Astrocyte of the cerebellum (primary cell): ENCODE data around the gene CLSTN2.

Experiments
- DNase-seq: peaks from one replicate; pipeline ENCODE4 v3.0.0-alpha.2; 2011; ENCODE audit warnings: low read depth
- H3K4me3 ChIP-seq: 2 replicates; pipeline ENCODE4 v1.5.1; 2011; ENCODE audit warnings: mild to moderate bottlenecking, low read depth, low read length, moderate library complexity
- CTCF ChIP-seq: IDR thresholded peaks from 2 replicates; pipeline ENCODE4 v1.5.1; 2012; ENCODE audit warnings: low read length, low read depth, moderate library complexity, mild to moderate bottlenecking; ENCODE audit errors: missing control alignments
- in situ Hi-C: cut with HindIII; loops from 2 replicates; pipeline ENCODE4 v1.10.0; 2017; ENCODE audit warnings: low sequenced_read_pairs

CLSTN2 gene

GRCh38 chr3:140249188-140249587 lies 314.2 kb downstream of the CLSTN2 start:
- TF ChIP-seq CTCF, result no peak
- no peak for DNase-seq
- in situ Hi-C loops, result no loop called here
- no peak overlapping the region for H3K4me3 ChIP-seq

GRCh38 chr3:140250010-140250855 lies 315.2 kb downstream of the CLSTN2 start:
- in situ Hi-C loops, result no loop called here
- no peak overlapping the region for H3K4me3 ChIP-seq
- no peak for TF ChIP-seq CTCF
- no peak for DNase-seq

- no peak for DNase-seq
- TF ChIP-seq CTCF, result no peak
- H3K4me3 ChIP-seq, result no peak overlapping the region
- in situ Hi-C loops, result no loop called here
Measured at GRCh38 chr3:140250945-140251344, 316.0 kb downstream of the CLSTN2 start.

- in situ Hi-C loops, result no loop called here
- DNase-seq, result no peak
- TF ChIP-seq CTCF, result no peak
- no peak overlapping the region for H3K4me3 ChIP-seq
Measured at GRCh38 chr3:140251678-140252077, 316.7 kb downstream of the CLSTN2 start.

GRCh38 chr3:140252812-140253656 lies 318.0 kb downstream of the CLSTN2 start:
- in situ Hi-C loops, result no loop called here

GRCh38 chr3:140258222-140258724 lies 323.3 kb downstream of the CLSTN2 start:
- TF ChIP-seq CTCF, result no peak
- in situ Hi-C loops, result no loop called here
- no peak for DNase-seq

More at GRCh38 chr3:140252812-140253656, 318.0 kb downstream of the CLSTN2 start:
- TF ChIP-seq CTCF, result no peak
- no peak overlapping the region for H3K4me3 ChIP-seq
- DNase-seq, result no peak

More at GRCh38 chr3:140258222-140258724, 323.3 kb downstream of the CLSTN2 start:
- no peak overlapping the region for H3K4me3 ChIP-seq
